Large intestine (tissue), 3 donors: ENCODE data around the gene GPC5. TPM values are rescaled to one million over a fixed set of nuclear protein-coding genes. Genes with fewer than 3 reads are reported as not detected.

Experiments used
- DNase-seq, 2 donors: peaks; one replicate each; pipeline versions ENCODE4 v3.0.0 to v3.0.0-alpha.2; 2013
- H3K27ac ChIP-seq: one replicate; pipeline ENCODE4 v1.5.1; 2013; ENCODE audit warnings: low read length
- H3K27me3 ChIP-seq: 2 replicates; pipeline ENCODE4 v1.6.1; 2013; ENCODE audit warnings: low read length; ENCODE audit not compliant: control insufficient read depth, insufficient read depth
- H3K36me3 ChIP-seq: 2 replicates; pipeline ENCODE4 v1.6.1; 2013; ENCODE audit warnings: low read length; ENCODE audit not compliant: control insufficient read depth, insufficient read depth
- H3K4me1 ChIP-seq: one replicate; pipeline ENCODE4 v1.6.1; 2013; ENCODE audit warnings: low read length; ENCODE audit not compliant: control insufficient read depth, insufficient read depth
- H3K4me3 ChIP-seq: one replicate; pipeline ENCODE4 v1.5.1; 2013; ENCODE audit warnings: low read length
- H3K9me3 ChIP-seq: one replicate; pipeline ENCODE4 v1.6.1; 2013; ENCODE audit warnings: mild to moderate bottlenecking, low read depth, low read length, moderate library complexity; ENCODE audit not compliant: control insufficient read depth
- WGBS: methylation state at CpG from one replicate; pipeline ENCODE4 v1.1.5; 2013; ENCODE audit warnings: low lambda C conversion rate; ENCODE audit not compliant: insufficient coverage; 5-methylcytosine and 5-hydroxymethylcytosine counted together
- polyA plus RNA-seq: library from polyadenylated mRNA; unstranded; fragments of 120-200 nt; gene quantifications from one replicate; pipeline ENCODE4 v1.2.1, GENCODE V29; 2013

GPC5 gene
- polyA plus RNA-seq, 1 donor, result 0.42 TPM

DNA sequence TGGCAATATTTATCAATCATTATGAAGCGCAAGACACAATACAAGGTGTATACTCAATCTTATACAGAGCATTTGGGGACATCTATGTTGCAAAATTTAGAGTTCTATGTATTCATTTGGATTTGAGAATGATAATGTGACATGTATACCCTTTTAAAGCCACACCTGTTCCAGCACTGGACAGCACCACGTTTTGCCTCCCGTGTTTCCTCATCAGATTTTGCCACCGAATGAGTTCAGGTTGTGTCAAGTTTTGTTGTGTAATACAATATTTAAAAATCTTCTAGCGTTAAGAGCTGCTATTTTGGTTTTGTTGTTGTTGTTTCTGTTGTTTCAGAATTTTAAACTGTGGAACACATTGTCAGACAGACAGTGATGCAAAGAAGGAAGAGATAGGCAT lies 1259.9 kb downstream of the GPC5 start:
- no CpG with 5 or more reads among the region's 5 CpGs for WGBS
- Histone ChIP-seq H3K27ac (peak overlapping the region; percentile 20), H3K9me3 (no peaks in the 10 kb centered on the region), H3K4me3 (no peak overlapping the region), H3K27me3 (no peaks in the 10 kb centered on the region), H3K4me1 (no peaks in the 10 kb centered on the region), H3K36me3 (no peaks in the 10 kb centered on the region)
- no peak for DNase-seq

DNA sequence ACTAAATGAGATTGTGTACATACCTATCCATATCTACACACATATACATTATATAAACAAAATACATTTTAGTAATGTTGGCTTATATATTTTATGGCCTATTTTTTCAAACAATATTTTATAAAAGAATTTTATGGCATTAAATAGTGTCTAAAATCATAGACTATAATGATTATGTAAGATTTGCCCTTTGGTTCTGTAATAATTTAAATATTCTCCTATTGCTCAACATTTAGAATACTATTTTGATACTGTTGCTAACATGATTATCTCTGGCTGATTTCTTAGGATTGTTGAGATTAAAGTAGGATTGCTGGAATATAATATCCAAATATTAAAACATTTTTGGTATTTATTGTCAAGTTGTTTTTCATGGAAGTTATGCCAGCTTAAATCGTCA lies 1263.0 kb downstream of the GPC5 start:
- Histone ChIP-seq H3K27me3 (no peaks in the 10 kb centered on the region), H3K9me3 (no peaks in the 10 kb centered on the region), H3K4me1 (no peaks in the 10 kb centered on the region), H3K4me3 (no peak overlapping the region), H3K27ac (no peak overlapping the region), H3K36me3 (no peaks in the 10 kb centered on the region)
- 100% methylated on average over 1 of the region's 1 CpG for WGBS
- no peak for DNase-seq

DNA sequence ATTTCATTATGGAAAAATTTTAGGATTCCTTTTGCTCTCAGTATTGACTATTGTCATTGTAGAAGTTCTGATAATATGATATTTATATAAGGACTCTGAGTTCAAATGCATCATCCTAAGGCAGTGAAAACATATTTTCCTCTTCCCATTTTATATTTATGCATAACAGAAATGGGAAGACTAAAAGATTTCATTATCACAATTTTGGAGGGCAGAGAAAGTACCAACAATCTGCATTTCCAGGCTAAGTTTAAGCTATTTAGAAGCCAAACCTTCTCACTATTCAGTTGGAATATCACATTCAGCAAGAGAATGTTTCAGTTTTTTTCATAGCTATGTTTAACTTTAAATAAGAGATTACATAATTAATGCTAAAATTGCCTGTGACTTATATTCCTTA lies 1269.7 kb downstream of the GPC5 start:
- Histone ChIP-seq H3K36me3 (no peaks in the 10 kb centered on the region), H3K9me3 (no peaks in the 10 kb centered on the region), H3K4me1 (no peaks in the 10 kb centered on the region), H3K27ac (no peak overlapping the region), H3K4me3 (no peak overlapping the region), H3K27me3 (no peaks in the 10 kb centered on the region)
- no peak for DNase-seq

GRCh38 chr13:92670096-92670495 lies 1271.7 kb downstream of the GPC5 start:
- H3K27me3 ChIP-seq, result no peaks in the 10 kb centered on the region
- H3K4me3 ChIP-seq, result no peak overlapping the region
- no peak overlapping the region for H3K27ac ChIP-seq
- H3K9me3 ChIP-seq, result no peaks in the 10 kb centered on the region
- WGBS, result 100% methylated on average over 1 of the region's 2 CpGs
- no peaks in the 10 kb centered on the region for H3K36me3 ChIP-seq
- DNase-seq, result no peak
- H3K4me1 ChIP-seq, result no peaks in the 10 kb centered on the region

GRCh38 chr13:92671821-92672220 lies 1273.4 kb downstream of the GPC5 start:
- Histone ChIP-seq H3K27ac (no peak overlapping the region), H3K36me3 (no peaks in the 10 kb centered on the region), H3K4me3 (no peak overlapping the region), H3K27me3 (no peaks in the 10 kb centered on the region), H3K4me1 (no peaks in the 10 kb centered on the region), H3K9me3 (no peaks in the 10 kb centered on the region)
- DNase-seq, result no peak
- 100% methylated on average over 1 of the region's 2 CpGs for WGBS

DNA sequence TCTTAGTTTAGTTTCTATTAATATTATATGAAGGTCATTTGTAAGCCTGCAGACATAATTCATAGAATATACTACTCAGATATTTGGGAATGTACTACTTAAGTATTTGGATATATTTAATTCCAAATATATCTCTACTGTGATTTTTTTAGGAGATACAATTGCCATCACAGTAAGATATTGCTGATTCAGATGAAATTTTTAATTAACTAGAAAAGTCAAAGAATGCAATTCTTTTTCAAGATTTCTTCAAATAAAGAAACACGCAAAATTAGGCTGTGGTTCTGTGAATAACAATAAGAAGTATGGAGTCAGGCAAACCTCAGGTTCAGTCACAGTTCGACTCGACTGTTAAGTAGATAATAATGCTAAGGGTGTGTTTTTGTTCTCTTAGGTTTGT lies 1277.8 kb downstream of the GPC5 start:
- Histone ChIP-seq H3K4me3 (no peak overlapping the region), H3K36me3 (no peaks in the 10 kb centered on the region), H3K4me1 (no peaks in the 10 kb centered on the region), H3K9me3 (no peaks in the 10 kb centered on the region), H3K27ac (no peak overlapping the region), H3K27me3 (no peaks in the 10 kb centered on the region)
- DNase-seq, result no peak
- whole genome bisulfite sequencing, result 100% methylated on average over 1 of the region's 3 CpGs

GRCh38 chr13:92677571-92677970 lies 1279.2 kb downstream of the GPC5 start:
- no peaks in the 10 kb centered on the region for H3K4me1 ChIP-seq
- H3K4me3 ChIP-seq, result no peak overlapping the region
- no peaks in the 10 kb centered on the region for H3K27me3 ChIP-seq
- H3K36me3 ChIP-seq, result no peaks in the 10 kb centered on the region
- no peaks in the 10 kb centered on the region for H3K9me3 ChIP-seq
- no CpG with 5 or more reads among the region's 4 CpGs for WGBS
- H3K27ac ChIP-seq, result no peak overlapping the region
- DNase-seq, result no peak

DNA sequence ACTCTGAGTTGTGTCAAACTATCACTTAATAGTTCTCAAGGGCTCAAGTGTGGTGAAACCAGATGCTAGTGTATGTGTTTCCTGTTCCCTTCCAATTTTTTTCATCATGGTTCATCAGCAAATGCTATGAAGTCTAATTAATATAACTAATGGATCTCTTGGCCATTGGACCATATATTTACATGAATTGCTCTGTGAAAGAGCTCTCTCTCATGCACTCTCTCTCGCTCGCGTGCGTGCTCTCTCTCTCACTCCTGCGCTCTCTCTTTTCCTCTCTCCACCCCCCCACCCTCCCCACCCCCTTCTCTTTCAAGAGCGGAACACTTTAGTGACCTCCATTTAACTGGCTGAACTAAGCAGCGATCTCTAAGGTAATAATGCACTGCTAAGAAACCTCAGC lies 1281.2 kb downstream of the GPC5 start:
- Histone ChIP-seq H3K4me3 (no peak overlapping the region), H3K9me3 (no peaks in the 10 kb centered on the region), H3K4me1 (no peaks in the 10 kb centered on the region), H3K36me3 (no peaks in the 10 kb centered on the region), H3K27ac (no peak overlapping the region), H3K27me3 (no peaks in the 10 kb centered on the region)
- WGBS, result 97% methylated on average over 5 of the region's 7 CpGs
- no peak for DNase-seq

DNA sequence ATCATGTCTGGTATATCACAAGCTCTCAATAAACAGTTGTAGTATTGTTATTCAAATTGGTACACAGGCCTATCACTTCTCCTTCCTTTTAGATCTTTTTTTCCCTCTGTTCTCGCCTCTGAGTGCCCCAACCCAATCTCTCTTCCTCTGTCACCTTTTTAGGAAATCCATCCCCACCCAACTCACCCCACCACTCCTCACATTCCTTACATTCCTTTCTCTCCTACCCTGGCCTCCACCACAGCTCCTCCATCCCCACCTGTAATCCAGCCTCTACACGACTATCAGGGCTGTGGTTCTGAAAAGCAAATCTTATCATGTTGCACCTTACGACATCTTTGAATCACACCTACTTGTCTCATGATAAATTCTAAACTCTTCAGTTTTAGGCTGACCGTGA lies 1282.8 kb downstream of the GPC5 start:
- Histone ChIP-seq H3K36me3 (no peaks in the 10 kb centered on the region), H3K27me3 (no peaks in the 10 kb centered on the region), H3K9me3 (no peaks in the 10 kb centered on the region), H3K4me3 (no peak overlapping the region), H3K4me1 (no peaks in the 10 kb centered on the region), H3K27ac (no peak overlapping the region)
- no peak for DNase-seq
- 93% methylated on average over 3 of the region's 4 CpGs for WGBS

DNA sequence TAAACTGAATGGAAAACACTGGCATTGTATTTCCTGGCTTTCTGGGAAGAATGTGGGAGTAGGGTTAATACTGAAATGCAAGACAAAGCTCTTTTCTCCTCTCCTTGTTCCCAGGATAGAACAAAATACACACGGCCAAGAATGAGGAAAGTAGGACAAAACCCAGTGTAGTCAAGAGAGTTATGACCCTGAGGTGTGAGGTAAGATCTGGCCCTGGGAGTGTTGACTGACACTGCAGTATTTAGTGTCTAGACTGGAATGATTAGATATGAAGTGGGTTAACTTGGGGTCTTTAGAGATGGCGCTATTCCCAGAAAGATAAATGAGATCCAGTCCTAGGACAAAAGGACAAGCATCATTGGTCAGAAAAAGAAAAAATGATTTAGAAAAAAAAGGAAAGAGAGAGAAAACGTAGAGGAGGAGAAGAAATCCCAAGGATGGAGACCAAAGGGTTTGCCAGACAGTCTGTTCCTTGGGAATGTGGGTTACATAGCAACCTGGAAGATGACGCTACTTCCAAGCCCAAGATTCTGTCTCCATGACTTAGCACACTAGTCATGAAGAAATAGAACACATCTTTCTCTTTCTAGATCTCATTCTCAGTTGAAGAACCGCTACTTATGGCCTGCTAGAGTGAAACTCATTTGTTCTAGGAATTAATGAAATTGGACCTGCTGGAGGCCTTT lies 1284.6 kb downstream of the GPC5 start:
- H3K4me1 ChIP-seq, result no peaks in the 10 kb centered on the region
- no peak for DNase-seq
- WGBS, result 87% methylated on average over 3 of the region's 5 CpGs
- no peak overlapping the region for H3K27ac ChIP-seq
- H3K36me3 ChIP-seq, result no peaks in the 10 kb centered on the region
- no peaks in the 10 kb centered on the region for H3K9me3 ChIP-seq
- H3K4me3 ChIP-seq, result no peak overlapping the region
- H3K27me3 ChIP-seq, result no peaks in the 10 kb centered on the region

- no peak for DNase-seq
- Histone ChIP-seq H3K4me1 (no peaks in the 10 kb centered on the region), H3K27ac (no peak overlapping the region), H3K4me3 (no peak overlapping the region), H3K9me3 (no peaks in the 10 kb centered on the region), H3K36me3 (no peaks in the 10 kb centered on the region), H3K27me3 (no peaks in the 10 kb centered on the region)
Observed at GRCh38 chr13:92694047-92694446, 1295.6 kb downstream of the GPC5 start.
